ENCODE measurements around the gene SMOC2. TPM values are rescaled to one million over a fixed set of nuclear protein-coding genes. Genes with fewer than 3 reads are reported as not detected.

The SMOC2 gene
- total RNA-seq, 1 experiment from 2014 or later = 0.42 TPM

GRCh38 chr6:168540713-168541291 lies 99.8 kb downstream of the SMOC2 start:
- Histone ChIP-seq H3K9ac (ENCODE audit: low read length) (no peak overlapping the region), H2AFZ (ENCODE audit: low read depth, low read length, poor library complexity, severe bottlenecking) (no peak overlapping the region), H3K4me2 (ENCODE audit: low read length) (no peak overlapping the region), H3K4me1 (ENCODE audit: control insufficient read depth in 1 of 2, insufficient read depth in 2 of 2, low read length in 2 of 2) (no peaks in the 10 kb centered on the region), H3K36me3 (ENCODE audit: control insufficient read depth in 1 of 2, insufficient read depth in 2 of 2, low read length in 2 of 2) (no peaks in the 10 kb centered on the region), H3K79me2 (ENCODE audit: insufficient read depth, low read length) (no peaks in the 10 kb centered on the region), H4K20me1 (ENCODE audit: insufficient read depth) (no peaks in the 10 kb centered on the region), H3K27me3 (ENCODE audit: insufficient read depth, low read length) (no peaks in the 10 kb centered on the region), H3K9me3 (ENCODE audit: control insufficient read depth in 1 of 2, insufficient read depth in 1 of 2, low read depth in 1 of 2, low read length in 2 of 2) (no peaks in the 10 kb centered on the region), H3K27ac (ENCODE audit: low read depth, low read length) (no peak overlapping the region), H3K9me2 (ENCODE audit: insufficient read depth) (no peaks in the 10 kb centered on the region), H3K4me3 (replicated peaks in 1 of 2; ENCODE audit: low read depth in 1 of 2, low read length in 2 of 2) (no peak overlapping the region)
- intact Hi-C loops (cut with micrococcal nuclease) = no loop called here
- no peak for DNase-seq (ENCODE audit: low read depth, low spot score)
- ChIA-PET POLR2A (no interaction called here), RAD21 (ENCODE audit: low non-redundant PET in 1 of 2, low total read pairs in 2 of 2, uncharacterized antibody in 2 of 2, unreplicated experiment in 2 of 2) (no interaction called here), CTCF (no interaction called here)
- BruUV-seq (replicated peaks) = no TSS peak
- ATAC-seq = no peak
- TF ChIP-seq FOSL1 (IDR thresholded peaks at IDR 0.05; ENCODE audit: low read depth) = no peak
- no peak for TF ChIP-seq EZH2 (IDR thresholded peaks at IDR 0.05)
- no peak for TF ChIP-seq CBX3 (IDR thresholded peaks at IDR 0.05; ENCODE audit: low read depth)
- TF ChIP-seq, protein P1, sequence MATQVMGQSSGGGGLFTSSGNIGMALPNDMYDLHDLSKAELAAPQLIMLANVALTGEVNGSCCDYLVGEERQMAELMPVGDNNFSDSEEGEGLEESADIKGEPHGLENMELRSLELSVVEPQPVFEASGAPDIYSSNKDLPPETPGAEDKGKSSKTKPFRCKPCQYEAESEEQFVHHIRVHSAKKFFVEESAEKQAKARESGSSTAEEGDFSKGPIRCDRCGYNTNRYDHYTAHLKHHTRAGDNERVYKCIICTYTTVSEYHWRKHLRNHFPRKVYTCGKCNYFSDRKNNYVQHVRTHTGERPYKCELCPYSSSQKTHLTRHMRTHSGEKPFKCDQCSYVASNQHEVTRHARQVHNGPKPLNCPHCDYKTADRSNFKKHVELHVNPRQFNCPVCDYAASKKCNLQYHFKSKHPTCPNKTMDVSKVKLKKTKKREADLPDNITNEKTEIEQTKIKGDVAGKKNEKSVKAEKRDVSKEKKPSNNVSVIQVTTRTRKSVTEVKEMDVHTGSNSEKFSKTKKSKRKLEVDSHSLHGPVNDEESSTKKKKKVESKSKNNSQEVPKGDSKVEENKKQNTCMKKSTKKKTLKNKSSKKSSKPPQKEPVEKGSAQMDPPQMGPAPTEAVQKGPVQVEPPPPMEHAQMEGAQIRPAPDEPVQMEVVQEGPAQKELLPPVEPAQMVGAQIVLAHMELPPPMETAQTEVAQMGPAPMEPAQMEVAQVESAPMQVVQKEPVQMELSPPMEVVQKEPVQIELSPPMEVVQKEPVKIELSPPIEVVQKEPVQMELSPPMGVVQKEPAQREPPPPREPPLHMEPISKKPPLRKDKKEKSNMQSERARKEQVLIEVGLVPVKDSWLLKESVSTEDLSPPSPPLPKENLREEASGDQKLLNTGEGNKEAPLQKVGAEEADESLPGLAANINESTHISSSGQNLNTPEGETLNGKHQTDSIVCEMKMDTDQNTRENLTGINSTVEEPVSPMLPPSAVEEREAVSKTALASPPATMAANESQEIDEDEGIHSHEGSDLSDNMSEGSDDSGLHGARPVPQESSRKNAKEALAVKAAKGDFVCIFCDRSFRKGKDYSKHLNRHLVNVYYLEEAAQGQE (IDR thresholded peaks at IDR 0.05; ENCODE audit: low read depth) = no peak
- TF ChIP-seq SP1 (IDR thresholded peaks at IDR 0.05; ENCODE audit: low read depth) = no peak

- POLR2A ChIA-PET = no interaction called here
- no peak for DNase-seq (ENCODE audit: low read depth, low spot score)
- Histone ChIP-seq H3K27ac (ENCODE audit: low read depth, low read length) (no peak overlapping the region), H3K36me3 (ENCODE audit: control insufficient read depth in 1 of 2, insufficient read depth in 2 of 2, low read length in 2 of 2) (no peaks in the 10 kb centered on the region), H3K4me3 (replicated peaks in 1 of 2; ENCODE audit: low read depth in 1 of 2, low read length in 2 of 2) (no peak overlapping the region), H3K9me3 (ENCODE audit: control insufficient read depth in 1 of 2, insufficient read depth in 1 of 2, low read depth in 1 of 2, low read length in 2 of 2) (no peaks in the 10 kb centered on the region), H3K4me2 (ENCODE audit: low read length) (no peak overlapping the region), H3K79me2 (ENCODE audit: insufficient read depth, low read length) (no peaks in the 10 kb centered on the region), H3K4me1 (ENCODE audit: control insufficient read depth in 1 of 2, insufficient read depth in 2 of 2, low read length in 2 of 2) (no peaks in the 10 kb centered on the region), H3K9me2 (ENCODE audit: insufficient read depth) (no peaks in the 10 kb centered on the region), H3K27me3 (ENCODE audit: insufficient read depth, low read length) (no peaks in the 10 kb centered on the region), H4K20me1 (ENCODE audit: insufficient read depth) (no peaks in the 10 kb centered on the region), H3K9ac (ENCODE audit: low read length) (no peak overlapping the region), H2AFZ (ENCODE audit: low read depth, low read length, poor library complexity, severe bottlenecking) (no peak overlapping the region)
- TF ChIP-seq CEBPB (IDR thresholded peaks at IDR 0.05; ENCODE audit: low read depth) = no peak
- no peak for TF ChIP-seq ELF1 (IDR thresholded peaks at IDR 0.05; ENCODE audit: borderline replicate concordance, low read depth)
- TF ChIP-seq YY1 (IDR thresholded peaks at IDR 0.05; ENCODE audit: extremely low read depth, insufficient replicate concordance, low read depth, low read length) = no peak
- TF ChIP-seq TCF7L2 (IDR thresholded peaks at IDR 0.05; ENCODE audit: borderline replicate concordance, extremely low read depth, insufficient read depth, insufficient read length) = no peak
- TF ChIP-seq, protein P2, sequence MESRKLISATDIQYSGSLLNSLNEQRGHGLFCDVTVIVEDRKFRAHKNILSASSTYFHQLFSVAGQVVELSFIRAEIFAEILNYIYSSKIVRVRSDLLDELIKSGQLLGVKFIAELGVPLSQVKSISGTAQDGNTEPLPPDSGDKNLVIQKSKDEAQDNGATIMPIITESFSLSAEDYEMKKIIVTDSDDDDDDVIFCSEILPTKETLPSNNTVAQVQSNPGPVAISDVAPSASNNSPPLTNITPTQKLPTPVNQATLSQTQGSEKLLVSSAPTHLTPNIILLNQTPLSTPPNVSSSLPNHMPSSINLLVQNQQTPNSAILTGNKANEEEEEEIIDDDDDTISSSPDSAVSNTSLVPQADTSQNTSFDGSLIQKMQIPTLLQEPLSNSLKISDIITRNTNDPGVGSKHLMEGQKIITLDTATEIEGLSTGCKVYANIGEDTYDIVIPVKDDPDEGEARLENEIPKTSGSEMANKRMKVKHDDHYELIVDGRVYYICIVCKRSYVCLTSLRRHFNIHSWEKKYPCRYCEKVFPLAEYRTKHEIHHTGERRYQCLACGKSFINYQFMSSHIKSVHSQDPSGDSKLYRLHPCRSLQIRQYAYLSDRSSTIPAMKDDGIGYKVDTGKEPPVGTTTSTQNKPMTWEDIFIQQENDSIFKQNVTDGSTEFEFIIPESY (IDR thresholded peaks at IDR 0.05; ENCODE audit: extremely low read depth, insufficient replicate concordance, low read length) = no peak
- no peak for TF ChIP-seq ZNF274 (IDR thresholded peaks at IDR 0.05; ENCODE audit: low read depth, low read length)
- TF ChIP-seq FOSL1 (IDR thresholded peaks at IDR 0.05; ENCODE audit: low read depth) = no peak
- no peak for TF ChIP-seq JUND (IDR thresholded peaks at IDR 0.05)
- TF ChIP-seq POLR2A (IDR thresholded peaks at IDR 0.05; ENCODE audit: borderline replicate concordance, extremely low read depth, insufficient read depth, insufficient read length) = no peak
- BruUV-seq (replicated peaks) = no TSS peak
- intact Hi-C loops (cut with micrococcal nuclease) = no loop called here
- RAD21 ChIA-PET (ENCODE audit: low non-redundant PET in 1 of 2, low total read pairs in 2 of 2, uncharacterized antibody in 2 of 2, unreplicated experiment in 2 of 2) = no interaction called here
- ATAC-seq = no peak
- CTCF ChIA-PET = no interaction called here
These were observed 100.3 kb downstream of the SMOC2 start for GRCh38 chr6:168541307-168541706.
